HG03571 (cell line): ENCODE results near the gene USP48.
"Not testable (repeated sequence)": the region's sequence is repeated elsewhere in the genome, so short reads cannot be mapped to it uniquely, and the experiment has no call there.

Experiments
- ATAC-seq: cut with Tn5 transposase; IDR thresholded peaks from one replicate; pipeline ENCODE4 v1.9.1; 2021; ENCODE audit not compliant: unreplicated experiment

The USP48 gene, protein sequence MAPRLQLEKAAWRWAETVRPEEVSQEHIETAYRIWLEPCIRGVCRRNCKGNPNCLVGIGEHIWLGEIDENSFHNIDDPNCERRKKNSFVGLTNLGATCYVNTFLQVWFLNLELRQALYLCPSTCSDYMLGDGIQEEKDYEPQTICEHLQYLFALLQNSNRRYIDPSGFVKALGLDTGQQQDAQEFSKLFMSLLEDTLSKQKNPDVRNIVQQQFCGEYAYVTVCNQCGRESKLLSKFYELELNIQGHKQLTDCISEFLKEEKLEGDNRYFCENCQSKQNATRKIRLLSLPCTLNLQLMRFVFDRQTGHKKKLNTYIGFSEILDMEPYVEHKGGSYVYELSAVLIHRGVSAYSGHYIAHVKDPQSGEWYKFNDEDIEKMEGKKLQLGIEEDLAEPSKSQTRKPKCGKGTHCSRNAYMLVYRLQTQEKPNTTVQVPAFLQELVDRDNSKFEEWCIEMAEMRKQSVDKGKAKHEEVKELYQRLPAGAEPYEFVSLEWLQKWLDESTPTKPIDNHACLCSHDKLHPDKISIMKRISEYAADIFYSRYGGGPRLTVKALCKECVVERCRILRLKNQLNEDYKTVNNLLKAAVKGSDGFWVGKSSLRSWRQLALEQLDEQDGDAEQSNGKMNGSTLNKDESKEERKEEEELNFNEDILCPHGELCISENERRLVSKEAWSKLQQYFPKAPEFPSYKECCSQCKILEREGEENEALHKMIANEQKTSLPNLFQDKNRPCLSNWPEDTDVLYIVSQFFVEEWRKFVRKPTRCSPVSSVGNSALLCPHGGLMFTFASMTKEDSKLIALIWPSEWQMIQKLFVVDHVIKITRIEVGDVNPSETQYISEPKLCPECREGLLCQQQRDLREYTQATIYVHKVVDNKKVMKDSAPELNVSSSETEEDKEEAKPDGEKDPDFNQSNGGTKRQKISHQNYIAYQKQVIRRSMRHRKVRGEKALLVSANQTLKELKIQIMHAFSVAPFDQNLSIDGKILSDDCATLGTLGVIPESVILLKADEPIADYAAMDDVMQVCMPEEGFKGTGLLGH

GRCh38 chr1:21782868-21783678, at the start of gene USP48:
TSS of gene USP48 (minus strand) at chr1:21783149. CDS start at chr1:21782957, 192 bp downstream.
- ATAC-seq = peak; percentile 60

DNA sequence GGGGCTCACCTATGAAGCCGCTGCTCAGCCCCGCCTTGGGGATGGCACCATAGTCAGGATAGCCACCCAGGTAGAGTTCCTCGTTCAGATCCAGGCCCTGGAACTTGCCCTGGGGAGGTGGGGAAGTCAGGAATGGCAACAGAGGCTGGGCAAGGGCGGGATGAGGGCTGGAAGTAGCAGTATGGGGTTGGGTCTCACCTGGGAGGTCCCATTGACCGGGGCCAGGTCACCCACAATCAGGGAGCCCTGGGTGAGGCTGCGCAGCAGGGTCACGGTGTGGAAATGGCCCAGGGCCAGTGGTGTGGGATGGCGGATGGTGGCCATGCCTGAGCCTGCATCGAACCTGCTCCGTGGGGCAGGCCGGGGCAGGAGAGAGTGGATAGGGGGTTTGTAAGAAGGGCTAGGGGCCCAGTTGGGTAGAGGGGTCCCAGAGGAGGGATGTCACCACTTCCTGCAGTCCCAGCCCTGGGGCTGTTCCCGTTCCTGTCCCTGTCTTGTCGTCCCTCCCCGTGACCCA, 48.6 kb upstream of the USP48 start:
- no peak for ATAC-seq

GRCh38 chr1:21830792-21831453, 48.0 kb upstream of the USP48 start:
- no peak for ATAC-seq

DNA sequence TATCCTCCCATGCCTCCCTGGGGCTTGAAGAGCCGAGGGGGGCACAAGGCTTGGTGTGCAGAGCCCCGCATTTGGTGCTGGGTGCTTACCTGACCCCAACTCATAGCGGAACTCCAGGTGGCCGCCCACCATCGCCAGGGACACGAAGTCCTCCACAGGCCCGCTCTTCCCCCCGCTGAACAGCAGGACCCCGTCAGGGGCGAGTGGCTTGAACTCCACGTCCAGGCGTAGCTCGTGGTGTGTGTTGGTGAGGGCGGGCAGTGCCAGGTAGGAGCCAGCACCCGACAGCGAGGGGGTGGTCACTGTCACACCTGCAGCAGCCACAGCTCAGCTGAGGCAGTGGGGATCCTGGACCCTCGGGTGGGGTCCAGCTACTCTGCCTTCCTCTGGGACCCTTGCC, 46.3 kb upstream of the USP48 start:
- no peak for ATAC-seq

DNA sequence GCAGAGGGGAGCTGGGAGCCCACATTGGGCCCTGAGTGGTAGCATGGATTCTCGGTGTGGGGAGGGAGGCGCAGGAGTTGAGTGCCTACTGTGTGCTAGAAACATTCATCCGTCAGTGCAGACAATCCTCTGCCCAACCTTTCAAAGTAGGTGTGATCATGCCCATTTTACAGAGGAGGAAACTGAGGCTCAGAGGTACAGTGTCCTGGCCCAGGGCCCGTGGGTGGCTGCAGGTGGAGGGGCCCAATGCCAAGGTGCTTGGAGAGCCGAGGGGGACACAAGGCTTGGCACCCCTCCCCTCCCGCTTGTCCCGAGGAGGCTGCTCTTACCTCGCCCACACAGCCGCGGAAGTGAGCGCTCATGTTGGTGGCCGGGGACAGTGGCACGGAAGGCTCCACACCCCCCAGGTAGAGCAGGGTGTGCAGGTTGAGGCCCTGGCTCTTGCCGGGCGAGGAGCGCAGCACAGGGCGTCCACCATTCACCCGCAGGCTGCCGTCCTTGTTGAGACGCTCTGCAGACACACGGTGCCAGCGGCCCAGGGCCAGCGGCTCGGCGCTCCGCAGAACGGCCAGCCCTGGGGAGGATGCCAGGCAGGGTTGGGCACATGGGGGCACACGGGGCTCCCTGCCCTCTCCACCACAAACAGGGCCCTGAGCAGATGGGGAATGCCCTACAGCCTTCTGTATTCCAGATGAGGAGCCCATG, 45.7 kb upstream of the USP48 start:
- no peak for ATAC-seq

- no peak for ATAC-seq
These were observed 45.1 kb upstream of the USP48 start for GRCh38 chr1:21828075-21828474.

GRCh38 chr1:21827141-21827679, 44.3 kb upstream of the USP48 start:
- no peak for ATAC-seq

- ATAC-seq = not testable (repeated sequence)
These were observed 43.7 kb upstream of the USP48 start for GRCh38 chr1:21826694-21827093.

DNA sequence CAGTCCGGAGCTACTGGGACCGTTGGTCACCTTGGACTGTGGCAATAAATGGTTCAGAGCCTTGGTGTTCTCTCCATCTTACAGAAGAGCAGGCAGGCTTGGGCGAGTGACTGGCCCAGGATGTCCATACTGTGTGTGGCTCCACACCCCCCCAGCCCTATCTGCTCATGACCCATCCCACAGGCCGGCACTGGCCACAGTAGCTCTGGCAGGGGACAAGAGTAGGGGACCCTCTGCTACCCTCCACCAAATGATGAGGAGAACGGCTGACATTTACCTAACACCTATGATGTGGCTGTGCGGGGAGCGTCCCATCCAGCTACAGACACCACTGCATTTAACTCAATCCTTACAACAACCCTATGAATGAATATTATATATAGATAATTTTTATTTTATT, 42.4 kb upstream of the USP48 start:
- no peak for ATAC-seq

DNA sequence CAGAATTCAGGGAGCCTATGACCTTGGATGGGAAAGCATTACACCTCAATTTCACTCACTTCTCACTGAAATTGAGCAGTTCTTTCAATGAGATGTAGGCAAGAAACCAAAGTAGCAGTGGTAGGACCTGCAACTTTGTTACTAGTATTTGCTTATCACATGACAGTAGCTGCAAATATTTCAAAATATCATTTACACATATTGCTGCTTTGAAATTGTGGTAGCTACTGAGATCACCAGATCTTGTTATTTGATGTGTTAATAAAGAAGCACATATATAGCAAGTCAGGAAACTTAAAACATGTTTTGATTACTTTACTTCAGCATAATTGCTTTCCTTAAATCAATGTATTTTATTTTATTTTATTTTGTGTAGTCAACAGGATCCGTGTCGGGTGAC, 42.0 kb upstream of the USP48 start:
- no peak for ATAC-seq

DNA sequence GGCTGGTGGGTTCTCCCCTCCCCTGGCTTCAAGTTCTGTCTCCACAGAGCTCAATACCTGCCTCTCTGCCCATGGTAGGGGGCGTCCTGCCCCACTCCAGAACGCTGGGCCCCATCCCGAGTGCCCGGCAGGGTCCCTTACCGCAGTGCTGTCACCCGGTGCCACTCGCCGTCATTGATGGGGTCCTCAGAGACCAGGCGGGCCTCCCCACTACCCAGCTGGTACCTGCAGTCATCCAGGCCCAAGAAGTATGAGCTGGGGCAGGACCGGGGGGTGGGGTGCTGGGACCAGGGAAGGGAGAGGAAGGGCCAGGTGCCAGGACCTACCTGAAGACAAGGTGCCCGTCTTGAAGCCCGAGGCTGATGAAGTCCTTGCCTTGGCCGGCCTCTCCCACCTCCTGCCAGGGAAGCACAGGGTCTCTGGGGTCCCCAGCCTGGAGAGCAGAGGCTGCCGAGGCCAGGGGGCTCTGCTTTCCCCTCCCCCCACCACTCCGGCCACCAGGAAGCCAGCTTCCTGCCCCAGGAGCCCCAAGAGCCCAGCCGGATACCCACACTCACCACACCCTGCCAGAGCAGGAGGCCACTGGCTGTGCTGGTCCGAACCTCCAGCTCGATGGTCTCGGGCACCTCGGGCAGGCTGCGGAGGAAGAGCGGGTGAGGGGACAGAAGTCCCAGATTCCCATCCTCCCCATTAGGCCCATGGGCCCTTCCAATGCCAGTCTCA, 41.2 kb upstream of the USP48 start:
- no peak for ATAC-seq

DNA sequence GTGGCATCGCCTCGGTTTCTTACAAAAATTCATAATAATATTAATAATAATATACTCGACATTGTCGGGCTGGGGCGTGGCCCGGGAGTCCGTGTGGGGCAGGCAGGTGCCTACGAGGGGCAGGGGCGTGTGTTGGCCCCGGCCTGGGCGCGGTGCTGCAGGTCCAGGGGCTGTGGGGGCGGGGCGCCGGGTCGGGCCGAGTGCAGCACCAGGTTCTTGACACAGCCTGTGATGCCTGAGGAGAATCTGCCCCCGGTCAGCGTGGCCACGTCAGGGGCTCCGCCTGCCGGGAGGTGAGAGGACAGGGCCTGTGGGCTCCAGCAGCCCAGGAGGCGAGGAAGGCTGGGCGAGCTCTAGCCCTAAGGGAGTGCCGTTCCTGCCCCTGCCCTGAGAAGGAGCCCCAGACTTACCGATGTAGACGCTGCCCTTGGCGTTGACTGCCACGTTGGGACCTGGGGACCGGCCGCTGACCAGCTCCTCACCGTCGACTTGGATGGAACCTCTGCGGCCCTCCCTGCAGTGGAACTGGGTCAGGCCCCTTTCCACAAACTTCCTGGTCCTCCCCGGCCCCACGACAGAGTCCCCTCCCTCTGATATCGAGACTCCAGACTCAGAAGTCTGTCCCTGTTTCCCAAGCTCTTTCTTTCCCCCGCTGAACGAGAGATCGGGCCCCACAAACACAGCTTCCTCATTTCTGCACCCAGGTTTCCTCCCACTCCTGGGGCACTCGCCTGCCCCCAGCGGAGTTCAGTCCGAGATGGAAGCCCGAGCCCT, 40.4 kb upstream of the USP48 start:
- ATAC-seq = no peak

- no peak for ATAC-seq
These were observed 39.4 kb upstream of the USP48 start for GRCh38 chr1:21822349-21822748.

- ATAC-seq = no peak
These were observed 38.6 kb upstream of the USP48 start for GRCh38 chr1:21821385-21822019.

DNA sequence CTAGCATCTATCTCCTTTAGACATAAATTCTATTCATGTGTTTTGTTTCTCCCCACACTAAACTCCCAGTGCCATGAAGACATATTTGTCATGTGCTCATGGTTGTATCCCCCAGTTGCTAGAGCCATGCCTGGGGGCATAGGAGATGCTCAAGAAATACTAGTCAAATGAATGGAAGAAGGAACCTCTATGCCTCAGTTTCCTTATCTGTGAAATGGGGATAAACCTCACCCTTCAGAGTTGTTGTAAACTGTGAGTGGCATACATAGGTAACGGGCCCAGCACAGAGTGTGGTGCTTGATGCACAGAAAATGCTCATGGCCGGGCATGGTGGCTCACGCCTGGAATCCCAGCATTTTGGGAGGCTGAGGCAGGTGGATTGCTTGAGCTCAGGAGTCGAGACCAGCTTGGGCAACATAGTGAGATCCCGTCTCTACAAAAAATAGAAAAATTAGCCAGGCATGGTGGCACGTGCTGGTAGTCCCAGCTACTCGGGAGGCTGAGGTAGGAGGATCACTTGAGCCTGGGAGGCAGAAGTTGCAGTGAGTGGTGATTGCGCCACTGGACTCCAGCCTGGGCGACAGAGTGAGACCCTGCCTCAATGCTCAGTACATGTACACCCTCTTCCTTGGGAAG, 37.8 kb upstream of the USP48 start:
- no peak for ATAC-seq

DNA sequence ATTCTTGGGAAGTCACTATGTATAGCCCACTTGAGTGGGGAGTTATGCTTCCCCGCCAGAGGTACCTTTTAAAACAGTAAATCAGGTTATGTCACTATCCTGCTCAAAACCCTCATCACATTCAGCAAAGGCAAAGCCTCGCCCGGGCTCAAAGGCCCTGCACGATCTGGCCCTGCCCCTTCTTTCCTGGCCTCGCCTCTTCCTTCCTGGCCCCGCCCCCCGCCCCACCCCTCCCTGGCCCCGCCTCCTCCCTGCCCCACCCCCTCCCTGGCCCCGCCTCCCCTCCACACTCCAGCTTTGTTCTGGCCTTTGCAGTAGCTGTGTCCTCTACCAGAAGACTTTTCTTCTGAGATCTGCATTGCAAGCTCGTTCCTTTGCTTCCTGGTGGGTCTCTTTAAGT, 35.7 kb upstream of the USP48 start:
- ATAC-seq = no peak
